Dendritic cell treated with granulocyte-macrophage colony-stimulating factor and Interleukin-4, amounts not matched to agents 40 ng/mL and 50 ng/mL, for 4 days (primary cell): ENCODE measurements around the gene DNMT3A.

ENCODE experiments used
- H3K27ac Mint-ChIP-seq: one replicate; pipeline ENCODE4 v1.8.0; 2022; ENCODE audit warnings: mild to moderate bottlenecking, mixed read lengths
- H3K27me3 Mint-ChIP-seq: one replicate; pipeline ENCODE4 v1.8.0; 2022; ENCODE audit warnings: mild to moderate bottlenecking, mixed read lengths
- H3K36me3 Mint-ChIP-seq: one replicate; pipeline ENCODE4 v1.8.0; 2022; ENCODE audit warnings: low read depth, mixed read lengths
- H3K4me1 Mint-ChIP-seq: one replicate; pipeline ENCODE4 v1.8.0; 2022; ENCODE audit warnings: low read depth, mixed read lengths
- H3K4me3 Mint-ChIP-seq: one replicate; pipeline ENCODE4 v1.8.0; 2022; ENCODE audit warnings: mild to moderate bottlenecking, moderate library complexity, mixed read lengths
- H3K9me3 Mint-ChIP-seq: one replicate; pipeline ENCODE4 v1.8.0; 2022; ENCODE audit warnings: mixed read lengths
- intact Hi-C: fragments of 100-400 bp; cut with micrococcal nuclease; formaldehyde crosslinking; loops from one replicate; pipeline ENCODE4 v1.15.0; 2022

Gene DNMT3A

DNA sequence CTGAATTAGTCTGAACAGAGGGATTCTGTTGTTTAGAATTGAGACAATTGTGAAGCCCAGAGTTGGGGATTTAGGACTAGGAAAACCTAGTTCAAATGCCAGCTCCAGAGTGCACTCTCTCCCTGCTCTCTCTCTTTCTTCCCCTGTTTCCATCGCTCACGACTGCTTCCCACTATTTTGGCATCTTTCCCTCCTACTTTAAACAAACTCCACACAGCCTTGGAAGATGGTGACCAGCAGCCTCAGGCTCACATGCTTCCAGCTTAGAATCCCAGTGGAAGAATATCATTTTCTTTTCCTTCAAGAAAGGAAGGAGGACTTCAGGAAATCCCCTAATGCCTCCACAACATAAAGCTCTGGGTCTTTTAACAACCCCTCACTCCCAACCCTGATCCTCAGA, 6.1 kb upstream of the DNMT3A start:
- Mint-ChIP-seq H3K4me1 (peaks cover 29% of the 10 kb centered on the region), H3K36me3 (no peaks in the 10 kb centered on the region), H3K27ac (no peak overlapping the region), H3K4me3 (no peak overlapping the region), H3K9me3 (peaks cover 11% of the 10 kb centered on the region), H3K27me3 (peaks cover 37% of the 10 kb centered on the region)
- intact Hi-C loops: loop anchor here (10.0 kb wide), 1 partner anchor 73 kb away; no protein-coding TSS in a partner anchor

DNA sequence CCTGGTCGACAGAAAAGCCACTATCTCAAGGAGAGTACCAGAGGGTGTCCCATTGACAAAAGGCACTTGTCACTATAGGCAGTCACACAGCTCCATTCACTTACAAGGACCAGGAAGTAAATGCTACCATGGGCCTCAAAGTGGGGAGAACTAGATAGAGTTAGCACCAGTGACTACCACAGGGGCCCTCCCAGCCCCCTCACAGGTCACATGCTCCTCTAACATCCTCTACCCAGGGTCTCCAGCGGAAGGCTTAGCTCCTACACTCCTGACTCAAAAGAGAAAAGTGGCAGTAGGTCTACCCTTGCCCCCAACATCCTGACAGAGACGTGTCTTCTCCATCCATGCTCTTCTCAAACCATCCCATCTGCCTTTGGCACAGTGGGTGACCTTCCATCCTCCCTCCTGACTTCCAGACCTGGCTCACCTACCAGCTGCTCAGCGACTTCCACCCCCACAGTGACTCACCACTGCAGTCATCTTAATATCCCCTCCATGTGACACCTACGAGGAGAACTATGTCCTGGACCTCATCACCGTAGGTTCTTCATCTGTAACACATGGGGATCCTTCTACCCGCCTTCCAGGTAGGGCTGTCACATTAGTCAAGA, 5.6 kb upstream of the DNMT3A start:
- Mint-ChIP-seq H3K36me3 (peaks cover 4% of the 10 kb centered on the region), H3K4me1 (peaks cover 29% of the 10 kb centered on the region), H3K27ac (no peak overlapping the region), H3K9me3 (peaks cover 11% of the 10 kb centered on the region), H3K4me3 (no peak overlapping the region), H3K27me3 (peaks cover 39% of the 10 kb centered on the region)
- intact Hi-C loops: loop anchor here (10.0 kb wide), 1 partner anchor 73 kb away; no protein-coding TSS in a partner anchor

DNA sequence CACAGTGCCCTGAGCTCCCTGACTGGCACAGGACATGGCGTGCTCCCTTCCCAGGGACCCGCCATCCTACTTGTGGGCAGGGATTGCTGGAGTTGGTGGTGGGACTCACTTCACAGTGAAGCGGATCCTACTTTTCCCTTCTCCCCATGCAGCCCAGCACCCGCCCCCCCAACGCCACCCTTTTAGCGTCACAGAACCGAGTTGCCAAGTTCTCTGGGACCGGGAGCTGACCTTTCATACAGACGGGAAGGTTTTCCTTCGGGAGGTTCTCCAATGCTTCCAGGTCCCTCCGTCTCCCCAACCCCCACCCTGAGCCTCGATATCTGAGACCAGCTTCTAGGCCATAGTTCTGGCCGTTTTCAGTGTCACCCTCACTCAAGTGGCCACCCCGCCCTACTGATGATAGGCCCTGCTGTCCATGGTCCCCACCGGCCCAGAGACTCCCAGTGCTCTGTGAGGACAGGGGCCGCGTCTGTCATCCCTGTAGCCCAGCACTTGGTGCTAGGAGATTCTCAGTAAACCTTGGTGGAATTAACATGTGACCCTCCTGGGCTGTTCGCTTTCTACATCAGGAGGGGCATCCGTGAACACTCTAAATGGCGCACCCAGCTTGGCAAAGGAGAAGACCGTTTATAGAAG, 1.6 kb upstream of the DNMT3A start:
- Mint-ChIP-seq H3K4me3 (no peak overlapping the region), H3K9me3 (no peaks in the 10 kb centered on the region), H3K27me3 (peaks cover 26% of the 10 kb centered on the region), H3K4me1 (peaks cover 30% of the 10 kb centered on the region), H3K27ac (no peak overlapping the region), H3K36me3 (peaks cover 8% of the 10 kb centered on the region)
- intact Hi-C loops: loop anchor here (5.0 to 10.0 kb wide), 4 partner anchors 34 to 179 kb away; no protein-coding TSS in a partner anchor

DNA sequence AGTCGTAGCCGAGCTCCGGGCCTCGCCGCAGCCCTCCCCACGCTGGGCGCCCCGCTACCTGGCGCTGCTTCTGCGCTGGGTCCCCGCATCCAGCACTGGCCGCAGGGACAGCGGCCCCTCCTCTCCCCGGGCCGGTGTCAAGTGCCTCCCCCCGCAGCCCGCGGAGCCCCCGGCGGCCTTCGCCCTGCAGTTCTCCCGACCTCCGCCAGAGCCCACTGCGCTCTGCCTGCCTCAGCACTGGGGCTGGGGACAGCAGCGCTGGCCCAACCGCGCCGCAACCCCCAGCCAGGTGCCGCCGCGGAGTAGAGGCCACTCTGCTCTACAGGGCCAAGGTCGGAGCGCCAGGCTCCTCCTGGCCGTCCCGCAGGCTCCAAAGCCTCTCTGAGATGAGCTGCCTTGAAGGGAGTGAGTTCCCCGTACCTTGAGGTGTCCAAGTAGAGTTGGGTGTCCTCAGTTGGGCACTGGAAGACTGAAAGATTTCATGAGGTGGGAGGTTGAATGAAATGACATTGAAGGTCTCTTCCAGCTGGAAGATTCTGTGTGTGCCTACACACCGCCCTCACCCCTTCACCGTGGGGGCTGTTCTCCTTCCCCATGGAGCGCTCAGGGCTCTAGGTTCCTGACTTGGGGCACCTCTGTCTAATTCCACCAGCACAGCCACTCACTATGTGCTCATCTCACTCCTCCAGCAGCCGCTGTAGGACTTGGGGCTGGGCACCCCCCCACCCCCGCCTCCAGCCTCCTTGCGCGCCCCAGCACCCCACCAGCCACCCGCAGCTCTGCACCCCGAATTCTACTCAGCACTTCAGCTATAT, 854 bp upstream of the DNMT3A start:
- peaks cover 34% of the 10 kb centered on the region for H3K4me1 Mint-ChIP-seq
- no peaks in the 10 kb centered on the region for H3K9me3 Mint-ChIP-seq
- H3K27me3 Mint-ChIP-seq: peaks cover 21% of the 10 kb centered on the region
- H3K27ac Mint-ChIP-seq: peak overlapping the region; percentile 83
- intact Hi-C loops: loop anchor here (5.0 to 10.0 kb wide), 4 partner anchors 35 to 180 kb away; no protein-coding TSS in a partner anchor
- H3K4me3 Mint-ChIP-seq: peak overlapping the region; percentile 83
- peaks cover 13% of the 10 kb centered on the region for H3K36me3 Mint-ChIP-seq

DNA sequence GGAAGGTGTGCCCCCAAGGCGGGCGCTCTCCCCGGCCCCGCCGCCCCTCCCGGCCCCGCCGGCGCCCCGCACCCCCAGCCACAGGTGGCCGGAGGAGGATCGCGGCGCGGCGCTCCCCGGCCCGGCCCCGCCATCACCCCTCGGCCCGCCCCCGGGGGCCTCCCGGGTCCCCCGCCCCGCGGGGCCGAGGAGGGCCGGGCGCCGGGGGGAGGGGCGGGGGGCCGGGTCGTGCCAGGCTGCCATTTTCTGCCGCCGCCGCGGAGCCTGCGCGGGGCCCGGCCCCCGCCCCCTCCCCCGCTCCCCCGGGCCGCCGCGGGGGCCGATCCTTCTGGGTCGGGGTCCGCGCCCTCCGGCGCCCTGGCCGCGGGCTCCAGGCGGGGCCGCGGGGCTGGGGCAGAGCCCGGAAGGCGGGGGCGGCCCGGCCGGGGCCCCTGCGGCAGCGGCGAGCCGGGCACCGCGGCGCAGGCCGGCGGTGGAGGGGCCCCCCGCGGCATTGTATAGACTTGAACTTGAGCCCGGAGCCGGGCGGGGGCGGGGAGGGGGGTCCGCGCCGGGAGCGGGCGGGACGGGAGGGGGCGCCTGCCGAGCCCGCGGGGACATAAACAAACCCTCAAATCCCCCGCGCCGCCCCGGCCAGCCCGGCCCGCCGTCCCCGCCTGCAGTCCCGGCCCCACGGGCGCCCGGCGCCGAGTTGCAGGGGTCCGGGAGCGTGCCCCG, 556 bp downstream of the DNMT3A start:
- peaks cover 23% of the 10 kb centered on the region for H3K36me3 Mint-ChIP-seq
- intact Hi-C loops: loop anchor here (5.0 to 10.0 kb wide), 4 partner anchors 34 to 181 kb away; no protein-coding TSS in a partner anchor
- H3K27me3 Mint-ChIP-seq: peaks cover 18% of the 10 kb centered on the region
- H3K9me3 Mint-ChIP-seq: no peaks in the 10 kb centered on the region
- peaks cover 42% of the 10 kb centered on the region for H3K4me1 Mint-ChIP-seq
- no peak overlapping the region for H3K27ac Mint-ChIP-seq
- H3K4me3 Mint-ChIP-seq: no peak overlapping the region

DNA sequence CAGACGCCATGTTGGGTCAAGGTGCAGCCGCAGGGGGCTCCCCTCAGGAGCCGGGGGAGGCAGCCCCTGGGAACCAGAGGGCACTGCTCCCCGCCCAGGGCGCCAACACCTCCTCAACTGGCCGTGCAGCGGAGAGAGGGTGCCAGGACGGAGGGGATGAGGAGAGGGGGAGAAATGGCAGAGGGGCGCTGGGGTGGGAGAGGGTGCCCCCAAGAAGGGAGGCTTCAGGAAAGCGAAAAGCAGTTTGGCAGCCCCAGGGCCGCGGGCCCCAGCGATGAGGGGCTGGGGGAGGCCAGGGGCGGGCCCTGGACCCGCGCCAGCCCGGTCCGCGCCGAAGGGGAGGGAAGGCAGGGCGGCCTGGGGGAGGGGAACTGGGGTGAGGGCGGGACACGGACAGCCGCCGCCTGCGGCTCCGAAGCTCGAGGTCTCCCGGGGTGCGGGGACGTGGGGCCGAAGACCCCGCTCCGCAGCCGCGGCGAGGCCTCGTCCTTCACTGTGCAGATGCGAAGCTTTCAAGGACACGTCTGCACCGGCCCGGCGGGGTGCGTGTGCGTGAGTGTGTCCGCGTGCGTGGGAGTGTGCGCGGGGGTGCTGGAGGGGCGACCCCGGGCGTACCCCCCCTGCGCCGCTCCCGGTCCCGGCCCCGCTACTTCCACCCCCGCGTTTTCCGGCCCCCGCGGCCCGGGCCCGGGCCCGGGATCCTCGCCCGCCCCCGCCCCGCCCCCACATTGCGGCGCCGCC, 1.4 kb downstream of the DNMT3A start:
- Mint-ChIP-seq H3K36me3 (peaks cover 23% of the 10 kb centered on the region), H3K9me3 (no peaks in the 10 kb centered on the region), H3K4me3 (peak overlapping the region; percentile 74), H3K4me1 (peaks cover 48% of the 10 kb centered on the region), H3K27me3 (peaks cover 18% of the 10 kb centered on the region), H3K27ac (peak overlapping the region; percentile 52)
- intact Hi-C loops: loop anchor here (5.0 to 10.0 kb wide), 4 partner anchors 33 to 182 kb away; no protein-coding TSS in a partner anchor

DNA sequence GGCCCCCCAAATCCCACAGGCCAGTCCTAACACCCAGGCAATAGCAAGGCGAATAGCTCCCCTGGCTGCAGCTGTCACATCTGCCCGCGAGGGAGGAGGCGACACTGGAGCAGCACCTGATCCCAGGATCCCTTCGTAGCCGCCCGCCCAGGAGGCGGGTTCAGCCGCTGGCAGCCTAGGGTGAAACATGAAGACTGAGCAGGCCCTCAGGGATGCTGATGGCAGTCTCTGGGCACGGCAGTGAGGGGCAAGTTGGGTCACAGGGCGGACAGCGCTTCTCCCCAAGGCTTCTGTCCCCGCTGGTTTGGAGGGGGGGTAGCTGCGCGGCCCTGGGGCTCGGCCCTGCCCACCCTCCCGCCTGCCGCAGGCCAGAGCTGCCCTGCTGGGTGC, 1.9 kb downstream of the DNMT3A start:
- Mint-ChIP-seq H3K27me3 (peaks cover 16% of the 10 kb centered on the region), H3K27ac (peak overlapping the region; percentile 52), H3K9me3 (no peaks in the 10 kb centered on the region), H3K36me3 (peaks cover 23% of the 10 kb centered on the region), H3K4me1 (peaks cover 49% of the 10 kb centered on the region), H3K4me3 (peak overlapping the region; percentile 74)
- intact Hi-C loops: loop anchor here (5.0 to 10.0 kb wide), 4 partner anchors 32 to 183 kb away; no protein-coding TSS in a partner anchor

DNA sequence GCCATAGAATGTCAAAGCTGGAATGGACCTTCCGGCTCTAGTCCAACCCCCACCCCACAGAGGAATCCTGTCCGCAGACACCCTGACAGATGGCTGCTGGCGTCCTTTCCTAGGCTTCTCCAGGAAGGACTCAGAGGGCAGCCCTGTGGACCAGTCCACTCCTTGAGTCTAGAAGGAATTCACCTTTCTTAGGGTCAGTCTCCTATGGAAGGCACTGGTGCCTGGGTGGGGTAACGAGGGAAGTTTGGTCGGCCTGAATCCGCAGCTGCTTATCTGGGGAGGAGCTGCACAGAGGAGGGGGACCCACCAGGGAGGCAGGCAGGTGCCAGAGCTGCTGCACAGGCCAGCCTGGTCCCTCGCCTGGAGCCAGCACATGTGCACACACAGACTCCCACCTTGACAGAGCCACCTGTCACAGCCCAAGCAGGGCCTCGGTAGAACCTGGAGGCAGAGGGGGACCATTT, 2.5 kb downstream of the DNMT3A start:
- no peaks in the 10 kb centered on the region for H3K9me3 Mint-ChIP-seq
- H3K4me1 Mint-ChIP-seq: peaks cover 54% of the 10 kb centered on the region
- H3K27ac Mint-ChIP-seq: no peak overlapping the region
- H3K36me3 Mint-ChIP-seq: peaks cover 23% of the 10 kb centered on the region
- H3K27me3 Mint-ChIP-seq: peaks cover 12% of the 10 kb centered on the region
- intact Hi-C loops: no loop called here
- H3K4me3 Mint-ChIP-seq: no peak overlapping the region

DNA sequence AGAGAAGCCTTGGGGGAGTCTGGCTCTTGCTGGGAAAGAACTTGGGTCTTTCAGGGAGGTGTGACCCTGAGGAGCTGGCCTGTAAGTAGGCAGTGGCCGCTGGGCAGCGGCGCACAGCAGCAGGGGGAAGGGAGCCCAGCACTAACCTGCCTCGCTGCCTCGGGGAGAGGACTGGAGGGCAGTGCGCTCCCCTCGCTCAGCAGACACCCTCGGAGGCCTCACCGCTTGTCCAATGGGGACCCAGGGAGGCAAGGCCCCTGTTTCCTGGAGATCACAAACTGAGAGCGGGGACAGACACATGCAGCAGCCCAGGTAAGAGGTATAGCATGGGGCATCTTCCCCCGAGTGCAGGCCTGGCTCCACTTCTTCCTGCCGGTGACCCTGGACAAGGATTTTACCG, 3.3 kb downstream of the DNMT3A start:
- H3K27me3 Mint-ChIP-seq: peaks cover 10% of the 10 kb centered on the region
- H3K27ac Mint-ChIP-seq: no peak overlapping the region
- peaks cover 55% of the 10 kb centered on the region for H3K4me1 Mint-ChIP-seq
- intact Hi-C loops: no loop called here
- peaks cover 23% of the 10 kb centered on the region for H3K36me3 Mint-ChIP-seq
- H3K4me3 Mint-ChIP-seq: no peak overlapping the region
- no peaks in the 10 kb centered on the region for H3K9me3 Mint-ChIP-seq

DNA sequence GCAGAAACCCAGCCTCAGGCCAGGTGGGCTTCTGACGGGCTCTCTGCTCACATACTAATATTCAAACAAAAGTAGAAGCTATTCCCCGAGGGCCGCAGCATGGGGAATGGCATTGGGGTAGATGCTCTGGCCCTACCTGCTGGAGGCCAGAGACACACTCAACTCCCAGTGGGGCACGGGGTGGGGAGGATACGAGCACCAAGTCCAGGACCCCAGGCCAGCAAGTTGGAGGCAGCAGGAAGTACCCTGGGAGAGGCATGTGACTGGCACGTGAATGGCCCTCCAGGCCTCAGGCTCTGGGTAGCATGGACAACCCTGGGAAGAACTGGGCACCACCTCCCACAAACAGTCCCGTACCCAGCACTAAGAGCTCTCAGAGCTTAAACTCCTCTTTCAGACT, 3.8 kb downstream of the DNMT3A start:
- no peak overlapping the region for H3K4me3 Mint-ChIP-seq
- intact Hi-C loops: no loop called here
- peaks cover 5% of the 10 kb centered on the region for H3K27me3 Mint-ChIP-seq
- peaks cover 23% of the 10 kb centered on the region for H3K36me3 Mint-ChIP-seq
- no peaks in the 10 kb centered on the region for H3K9me3 Mint-ChIP-seq
- H3K27ac Mint-ChIP-seq: no peak overlapping the region
- H3K4me1 Mint-ChIP-seq: peaks cover 58% of the 10 kb centered on the region

DNA sequence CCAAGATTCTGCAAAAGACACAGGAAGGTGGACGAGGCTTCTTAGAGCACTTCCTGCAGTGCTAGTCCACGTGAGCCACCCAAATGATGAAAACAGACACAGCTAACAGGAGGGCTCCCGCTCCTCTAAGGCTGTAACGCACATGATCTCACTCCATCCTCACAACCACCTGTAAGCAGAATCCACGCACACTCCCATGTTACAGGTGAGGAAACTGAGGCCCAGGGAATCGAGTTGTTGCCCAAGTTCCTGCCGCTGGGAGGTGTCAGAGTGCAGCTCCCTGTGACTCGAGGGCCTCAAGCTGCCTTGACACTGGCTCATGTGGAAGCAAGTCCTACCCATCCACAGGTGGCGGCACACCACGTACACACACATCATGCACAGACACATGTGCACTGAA, 4.4 kb downstream of the DNMT3A start:
- peaks cover 21% of the 10 kb centered on the region for H3K36me3 Mint-ChIP-seq
- no peaks in the 10 kb centered on the region for H3K9me3 Mint-ChIP-seq
- H3K27me3 Mint-ChIP-seq: no peaks in the 10 kb centered on the region
- no peak overlapping the region for H3K4me3 Mint-ChIP-seq
- intact Hi-C loops: no loop called here
- H3K4me1 Mint-ChIP-seq: peaks cover 63% of the 10 kb centered on the region
- H3K27ac Mint-ChIP-seq: peak overlapping the region; percentile 14

DNA sequence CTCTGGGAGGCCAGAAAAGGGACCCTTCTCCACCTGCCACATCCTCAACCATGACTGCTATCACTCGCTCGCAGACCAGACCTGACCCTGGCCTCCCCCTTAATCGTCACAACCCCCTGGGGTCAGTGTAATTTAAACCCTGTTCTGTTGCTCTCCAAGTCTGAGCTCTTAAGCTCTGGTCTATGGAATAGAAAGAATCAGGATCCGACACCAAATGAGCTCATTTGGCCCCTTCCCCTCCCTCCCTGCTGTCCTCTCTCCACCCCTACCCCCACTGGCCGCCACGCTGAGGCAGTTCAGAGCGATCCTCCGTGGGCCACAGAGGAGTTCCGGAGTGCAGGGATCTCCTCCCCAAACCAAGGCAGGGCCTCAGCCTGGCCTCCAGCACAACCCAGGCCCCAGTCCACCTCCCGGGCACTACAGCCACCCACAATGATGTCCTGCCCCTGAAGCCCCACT, 5.3 kb downstream of the DNMT3A start:
- intact Hi-C loops: no loop called here
- Mint-ChIP-seq H3K4me3 (no peak overlapping the region), H3K36me3 (peaks cover 29% of the 10 kb centered on the region), H3K27ac (no peak overlapping the region), H3K9me3 (no peaks in the 10 kb centered on the region), H3K27me3 (no peaks in the 10 kb centered on the region), H3K4me1 (peaks cover 71% of the 10 kb centered on the region)

DNA sequence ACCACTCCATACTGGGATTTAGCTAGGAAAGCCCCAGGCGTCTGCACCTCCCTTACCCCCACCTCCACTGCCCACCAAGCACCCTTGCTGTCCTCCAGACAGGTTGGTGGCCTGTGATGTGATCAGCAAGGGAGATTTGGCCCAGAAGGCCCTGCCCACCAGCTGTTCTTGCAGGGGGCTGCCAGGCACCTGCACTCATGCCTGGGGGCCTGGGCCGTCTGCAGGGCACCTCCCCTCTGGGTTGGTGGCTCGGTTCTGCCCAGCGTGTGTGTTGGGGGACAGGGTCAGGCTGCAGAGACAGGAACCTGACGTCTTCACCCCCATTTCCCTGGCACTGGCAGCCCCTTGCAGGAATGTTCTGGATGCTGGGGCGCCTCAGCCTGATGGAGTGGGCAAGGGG, 5.8 kb downstream of the DNMT3A start:
- H3K4me3 Mint-ChIP-seq: no peak overlapping the region
- H3K36me3 Mint-ChIP-seq: peaks cover 33% of the 10 kb centered on the region
- no peaks in the 10 kb centered on the region for H3K9me3 Mint-ChIP-seq
- peaks cover 76% of the 10 kb centered on the region for H3K4me1 Mint-ChIP-seq
- intact Hi-C loops: no loop called here
- H3K27ac Mint-ChIP-seq: no peak overlapping the region
- no peaks in the 10 kb centered on the region for H3K27me3 Mint-ChIP-seq
